Omental fat pad (tissue), 4 donors: ENCODE data around the gene TOR4A. TPM values are rescaled to one million over a fixed set of nuclear protein-coding genes. Genes with fewer than 3 reads are reported as not detected.

ENCODE experiments used
- ATAC-seq: fragments of 150-250 bp; one replicate; pipeline ENCODE4 v1.9.1; 2016; ENCODE audit warnings: mild to moderate bottlenecking, moderate library complexity; ENCODE audit not compliant: low FRiP score
- DNase-seq: peaks from one replicate; pipeline ENCODE4 v3.0.0-alpha.2; 2019; ENCODE audit warnings: low spot score
- total RNA-seq, 4 donors: library from RNA; depleted of rRNA; stranded (reverse); fragments of >200 nt; gene quantifications; one replicate each; pipeline ENCODE4 v1.1.0, GENCODE V29; 2016
- TF ChIP-seq, protein P1 (sequence below), 3 donors: fragments of 450-650 bp; IDR thresholded peaks; one replicate each; pipeline ENCODE4 v1.5.1; 2016 to 2017; ENCODE audit warnings: antibody characterized with exemption in 3 of 3, mild to moderate bottlenecking in 3 of 3, moderate library complexity in 2 of 3

Gene TOR4A
- 10 to 100 TPM in 3 of 4 donors, 1 to 10 TPM in 1; 9.8 to 17.7 (median 11.6) TPM for total RNA-seq

DNA sequence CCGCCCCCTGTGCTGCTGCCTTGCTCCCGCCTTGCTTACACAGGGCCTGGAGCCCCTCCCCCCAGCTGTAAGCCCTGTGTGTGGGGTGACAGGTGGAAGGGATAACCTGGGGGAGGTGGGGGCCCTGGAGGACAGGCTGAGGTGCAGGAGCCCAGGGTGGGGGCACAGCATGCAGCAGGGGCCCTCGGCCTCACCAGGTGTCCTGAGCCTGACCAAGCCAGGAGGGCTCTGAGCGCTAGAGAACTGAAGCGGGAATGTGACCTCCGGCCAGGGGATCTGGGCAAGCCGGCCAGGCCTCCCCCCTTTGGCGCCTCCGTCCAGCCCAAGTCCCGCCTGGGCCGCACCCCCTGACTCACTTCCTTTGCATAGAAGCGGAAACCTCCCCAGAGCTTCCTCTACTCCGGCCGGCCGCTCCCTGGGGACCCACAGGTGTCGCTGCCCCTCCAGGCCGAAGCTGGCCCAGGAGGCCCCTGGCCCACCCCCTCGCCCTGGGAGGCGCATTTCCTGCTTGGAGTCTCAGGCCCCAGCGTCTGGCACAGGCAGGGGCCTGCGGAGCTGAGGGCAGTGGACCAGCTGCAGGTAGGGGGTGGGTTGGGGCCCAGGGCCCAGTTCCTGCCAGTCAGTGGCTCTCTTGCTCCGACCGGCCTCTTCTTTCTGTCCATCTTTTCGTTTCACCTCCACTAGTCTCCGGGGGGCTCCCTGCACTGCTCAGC is at the start of gene TOR4A:
TSS of gene TOR4A (plus strand) at position 398 of the 713 bp plus-strand sequence. CDS start 964 bp downstream, outside the sequence.
- DNase-seq, result peak; percentile 79
- TF ChIP-seq, protein P1, sequence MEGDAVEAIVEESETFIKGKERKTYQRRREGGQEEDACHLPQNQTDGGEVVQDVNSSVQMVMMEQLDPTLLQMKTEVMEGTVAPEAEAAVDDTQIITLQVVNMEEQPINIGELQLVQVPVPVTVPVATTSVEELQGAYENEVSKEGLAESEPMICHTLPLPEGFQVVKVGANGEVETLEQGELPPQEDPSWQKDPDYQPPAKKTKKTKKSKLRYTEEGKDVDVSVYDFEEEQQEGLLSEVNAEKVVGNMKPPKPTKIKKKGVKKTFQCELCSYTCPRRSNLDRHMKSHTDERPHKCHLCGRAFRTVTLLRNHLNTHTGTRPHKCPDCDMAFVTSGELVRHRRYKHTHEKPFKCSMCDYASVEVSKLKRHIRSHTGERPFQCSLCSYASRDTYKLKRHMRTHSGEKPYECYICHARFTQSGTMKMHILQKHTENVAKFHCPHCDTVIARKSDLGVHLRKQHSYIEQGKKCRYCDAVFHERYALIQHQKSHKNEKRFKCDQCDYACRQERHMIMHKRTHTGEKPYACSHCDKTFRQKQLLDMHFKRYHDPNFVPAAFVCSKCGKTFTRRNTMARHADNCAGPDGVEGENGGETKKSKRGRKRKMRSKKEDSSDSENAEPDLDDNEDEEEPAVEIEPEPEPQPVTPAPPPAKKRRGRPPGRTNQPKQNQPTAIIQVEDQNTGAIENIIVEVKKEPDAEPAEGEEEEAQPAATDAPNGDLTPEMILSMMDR (IDR thresholded peaks at IDR 0.05), result no peak
- peak; percentile 83 for ATAC-seq

DNA sequence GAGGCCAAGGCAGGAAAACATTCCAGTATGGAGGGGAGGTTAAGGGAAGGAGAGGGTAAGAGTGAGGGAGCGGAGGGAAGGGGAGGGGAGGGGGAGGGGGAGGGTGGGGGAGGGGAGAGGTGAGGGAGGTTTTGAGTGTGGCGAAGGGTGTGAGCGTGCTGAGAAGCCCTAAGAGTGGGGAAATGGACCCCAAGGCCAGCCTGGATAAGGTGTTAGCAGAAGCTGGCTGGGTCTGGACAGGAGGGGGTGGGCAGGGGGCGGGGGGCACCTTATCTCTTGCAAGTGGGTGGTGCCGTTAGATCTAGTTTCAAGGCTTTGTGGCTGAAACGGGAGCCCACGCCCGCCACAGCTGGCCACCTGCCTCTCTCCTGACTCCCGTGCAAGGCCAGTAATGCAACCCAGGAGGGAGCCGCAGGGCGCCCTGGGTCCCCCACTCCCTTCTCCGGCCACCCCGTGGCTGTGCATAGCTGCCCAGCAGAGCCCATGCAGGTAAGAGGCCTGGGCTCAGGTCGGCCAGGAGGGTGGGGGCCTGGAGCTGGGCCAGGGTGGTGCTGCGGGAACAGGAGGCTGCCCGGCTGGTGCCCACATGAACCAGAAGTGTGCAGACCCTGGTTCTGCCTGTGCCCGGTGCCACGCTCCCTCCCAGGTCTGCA is 49.5 kb upstream of the TOR4A start:
- ATAC-seq, result no peak
- no peak for DNase-seq
- TF ChIP-seq, protein P1 (IDR thresholded peaks at IDR 0.05), result no peak

DNA sequence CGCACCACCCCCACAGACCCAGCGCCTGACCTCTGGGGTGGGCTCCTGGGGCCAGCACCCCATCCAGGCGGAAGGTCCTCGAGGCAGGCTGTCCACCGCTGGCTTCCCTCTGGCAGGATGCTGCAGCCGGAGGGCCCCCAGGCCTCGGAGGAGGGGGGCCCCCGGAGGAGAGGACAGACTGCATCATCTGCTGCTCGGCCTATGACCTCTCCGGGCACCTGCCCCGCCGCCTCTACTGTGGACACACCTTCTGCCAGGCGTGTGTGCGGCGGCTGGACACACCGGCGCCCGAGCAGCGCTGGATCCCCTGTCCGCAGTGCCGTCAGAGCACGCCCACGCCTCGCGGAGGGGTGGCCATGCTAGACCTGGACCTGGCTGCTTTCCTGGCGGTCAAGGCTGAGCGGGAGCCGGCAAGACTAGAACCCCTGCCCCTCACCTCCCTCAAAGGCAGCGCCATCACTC is 49.0 kb upstream of the TOR4A start:
- ATAC-seq (no peak), DNase-seq (no peak)
- TF ChIP-seq, protein P1 (IDR thresholded peaks at IDR 0.05), result no peak

DNA sequence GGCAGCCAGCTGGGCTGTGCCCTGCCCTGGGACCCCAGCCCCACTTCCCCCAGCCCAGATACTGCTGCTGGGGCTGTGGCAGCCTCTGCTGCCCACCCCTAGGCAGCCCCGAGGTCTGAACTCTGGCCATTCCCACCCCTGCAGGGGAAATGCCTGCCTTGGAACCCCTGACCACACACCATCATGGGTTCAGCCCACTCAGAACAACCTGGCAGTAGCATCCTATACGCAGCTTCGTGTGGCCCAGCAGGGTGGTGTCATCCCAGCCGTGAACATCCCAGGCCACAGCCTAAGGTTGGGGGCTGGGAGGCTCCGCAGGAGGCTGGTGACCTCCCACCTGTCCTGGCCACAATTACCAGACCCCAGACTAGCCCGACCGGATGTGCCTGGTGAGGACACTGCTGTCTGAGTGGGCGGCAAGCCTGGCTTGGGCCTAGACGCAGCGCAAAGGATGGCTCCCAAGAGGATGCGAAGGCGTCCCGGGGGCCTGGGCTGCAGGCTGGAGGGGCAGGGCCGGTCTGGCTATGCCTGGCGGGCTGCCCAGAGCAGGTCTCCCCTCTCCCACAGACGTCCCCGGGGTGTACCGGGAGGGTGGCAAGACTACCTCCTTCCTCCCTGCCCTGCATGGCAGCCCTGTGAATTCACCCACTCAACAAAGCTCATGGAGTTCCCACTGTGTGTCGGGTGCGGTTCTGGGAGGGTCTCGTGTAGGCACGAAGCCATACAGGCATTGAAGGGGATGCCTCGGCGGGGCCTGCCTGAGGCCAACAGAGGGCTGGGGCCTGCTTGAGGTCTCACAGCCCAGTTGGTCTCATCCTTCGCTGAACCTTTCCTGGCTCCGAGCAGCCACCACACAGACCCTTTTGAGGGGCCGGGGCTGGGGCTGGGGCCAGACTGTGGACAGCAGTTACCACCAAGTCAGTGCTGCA is 48.3 kb upstream of the TOR4A start:
- no peak for ATAC-seq
- DNase-seq, result no peak
- TF ChIP-seq, protein P1 (IDR thresholded peaks at IDR 0.05), result no peak

DNA sequence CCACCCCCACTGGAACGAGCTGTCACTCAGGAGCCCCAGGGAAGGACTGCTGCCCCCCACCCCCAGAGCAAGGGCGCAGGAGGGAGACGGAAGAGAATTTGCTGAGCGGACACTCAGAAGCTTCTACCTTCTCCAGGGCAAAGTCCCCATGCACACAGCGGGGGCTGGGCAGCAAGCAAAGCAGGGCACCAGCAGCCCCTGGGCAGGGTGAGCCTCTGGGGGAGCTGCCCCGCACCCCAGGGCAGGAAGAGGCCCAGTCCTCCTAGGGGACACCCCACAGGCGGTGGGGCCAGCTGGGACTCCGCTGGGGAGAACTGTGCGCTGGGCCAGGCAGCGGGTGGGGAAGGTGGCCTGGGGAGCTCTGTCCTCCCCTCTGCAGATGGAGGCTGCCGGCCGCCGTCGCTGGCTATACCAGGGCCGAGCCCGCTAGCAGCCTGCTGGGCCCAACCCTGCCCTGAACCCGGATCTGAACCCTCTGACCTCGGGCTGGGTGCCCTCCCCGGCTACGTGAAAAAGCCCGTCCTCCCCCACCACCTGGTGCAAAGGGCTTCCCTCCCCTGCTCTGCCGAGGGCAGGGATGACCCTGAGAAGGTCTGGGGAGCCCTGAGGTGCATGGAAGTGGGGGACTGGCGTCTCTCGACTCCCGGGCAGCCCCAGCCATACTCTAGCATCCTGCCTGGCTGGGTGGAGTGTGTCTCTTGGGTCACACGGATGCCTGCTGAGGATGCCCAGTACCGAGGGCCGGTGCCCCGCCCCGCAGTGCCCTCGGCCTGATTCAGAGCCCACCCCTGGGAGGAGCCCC is 47.4 kb upstream of the TOR4A start:
- DNase-seq (no peak), ATAC-seq (no peak)
- TF ChIP-seq, protein P1 (IDR thresholded peaks at IDR 0.05), result no peak

DNA sequence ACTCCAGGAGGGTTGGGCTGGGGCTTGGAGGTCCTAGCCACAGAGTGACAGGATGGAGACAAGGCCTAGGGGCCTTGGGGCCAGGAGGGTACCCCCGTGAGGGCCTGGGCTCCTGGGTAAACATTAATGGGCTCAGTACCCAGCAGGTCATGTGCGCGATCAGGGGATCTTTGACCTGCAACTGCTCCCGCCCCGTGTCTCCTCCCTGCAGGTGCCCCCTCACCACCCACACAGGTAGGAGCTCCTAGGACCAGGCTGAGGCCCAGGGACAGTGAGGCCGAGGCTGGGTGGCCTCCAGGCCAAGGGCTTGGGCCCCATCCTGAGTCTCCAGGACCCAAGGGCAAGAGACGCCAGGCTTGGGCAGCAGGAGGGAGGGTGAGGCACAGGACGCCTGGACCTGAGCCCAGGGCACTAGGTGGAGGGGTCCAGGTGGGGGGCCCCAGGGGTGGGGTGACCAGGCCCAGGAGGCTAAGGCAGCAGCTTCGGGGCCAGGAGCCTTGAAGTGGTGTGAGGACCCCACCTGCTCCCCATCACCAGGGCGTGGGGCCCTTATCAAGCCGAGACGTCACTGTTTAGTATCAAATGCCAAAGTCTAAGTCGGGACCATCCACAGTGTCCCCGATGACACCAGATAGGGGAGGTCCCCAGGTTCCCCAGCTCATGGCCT is 46.7 kb upstream of the TOR4A start, which contains the start of gene SLC34A3:
TSS of gene SLC34A3 (plus strand) at position 197 of the 667 bp plus-strand sequence. CDS start 802 bp downstream, outside the sequence.
- no peak for ATAC-seq
- DNase-seq, result no peak
- TF ChIP-seq, protein P1 (IDR thresholded peaks at IDR 0.05), result no peak
